HG03064 (cell line): ENCODE results near the gene HERPUD2.
"Not testable (repeated sequence)": the region's sequence is repeated elsewhere in the genome, so short reads cannot be mapped to it uniquely, and the experiment has no call there.

Experiments used
- ATAC-seq: cut with Tn5 transposase; IDR thresholded peaks from one replicate; pipeline ENCODE4 v1.9.1; 2021; ENCODE audit warnings: low read depth; ENCODE audit not compliant: unreplicated experiment

HERPUD2 gene

DNA sequence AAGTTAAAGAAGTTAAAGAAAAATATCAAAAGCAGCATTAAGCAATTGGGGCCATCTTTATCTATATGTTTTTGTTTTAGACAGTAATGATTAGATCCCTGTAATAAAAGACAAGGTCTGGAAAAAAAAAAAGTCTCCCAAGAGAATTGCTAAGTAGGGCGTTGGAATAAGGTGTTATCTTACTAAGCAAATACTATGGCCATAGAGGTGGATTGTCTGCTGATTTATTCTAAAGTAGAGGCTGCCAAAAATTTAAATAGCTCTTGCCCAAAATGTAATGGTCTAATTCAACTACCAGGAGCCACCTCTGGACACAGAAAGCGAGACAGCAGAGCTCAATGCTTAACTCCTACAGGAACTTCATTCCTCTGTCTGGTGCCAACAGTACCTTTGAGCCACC is 71.6 kb downstream of the HERPUD2 start:
- ATAC-seq: no peak

DNA sequence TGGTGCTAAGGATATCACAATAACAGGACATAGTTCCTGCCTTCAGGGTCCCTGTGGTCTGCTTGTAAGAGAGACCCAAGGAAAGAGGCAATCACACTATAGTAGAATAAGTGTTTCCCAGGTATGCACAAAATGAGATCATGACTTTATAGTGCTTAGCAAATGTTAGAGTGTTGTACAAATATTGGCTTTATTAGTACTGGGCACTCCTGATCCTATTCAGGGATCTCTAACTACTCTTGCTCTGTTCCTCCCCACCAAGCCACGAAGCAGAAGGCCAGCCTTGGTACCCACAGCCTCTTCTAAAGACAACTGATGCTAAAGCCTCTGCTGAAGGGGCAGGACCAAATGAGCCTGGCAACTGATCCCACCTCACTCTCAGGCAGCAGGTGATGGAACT is 75.1 kb downstream of the HERPUD2 start:
- ATAC-seq: no peak

DNA sequence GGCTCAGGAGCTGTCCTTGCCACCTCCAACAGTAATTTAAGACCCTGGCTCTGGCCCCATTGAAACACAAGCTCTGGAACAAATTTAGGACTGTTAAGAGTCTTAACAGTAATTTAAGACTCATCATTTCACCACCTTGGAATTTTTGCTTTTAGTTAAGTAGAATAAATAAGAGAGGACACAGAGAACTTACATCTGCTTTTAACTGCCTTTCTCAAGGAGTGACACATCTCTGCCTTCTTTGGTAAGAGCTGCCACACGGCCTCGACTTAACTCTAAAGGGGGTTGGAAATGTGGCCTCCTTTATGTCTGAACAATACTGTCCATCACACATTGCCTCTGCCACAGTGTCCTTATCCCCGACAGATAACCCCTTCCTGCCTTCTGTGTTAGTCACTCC is 77.9 kb downstream of the HERPUD2 start:
- ATAC-seq: no peak

DNA sequence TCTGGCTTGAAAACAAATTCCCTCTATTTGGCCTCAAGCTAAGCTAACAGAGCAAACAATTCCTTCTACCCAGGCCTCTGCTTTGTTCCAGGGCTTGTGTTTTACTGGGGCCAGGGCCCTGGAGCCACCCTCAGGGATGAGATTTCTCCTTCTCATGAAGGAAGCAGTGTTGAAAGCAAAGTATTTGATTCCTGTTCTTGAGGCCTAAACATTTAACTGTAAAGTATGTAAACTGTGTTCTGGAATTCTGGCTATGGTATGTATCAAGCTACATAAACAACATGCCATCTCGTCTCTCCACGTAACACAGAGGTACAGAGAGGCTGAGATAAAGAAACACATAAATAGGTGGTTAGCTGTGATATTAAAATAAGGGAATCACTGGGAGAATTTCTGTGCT is 81.8 kb downstream of the HERPUD2 start:
- ATAC-seq: no peak

DNA sequence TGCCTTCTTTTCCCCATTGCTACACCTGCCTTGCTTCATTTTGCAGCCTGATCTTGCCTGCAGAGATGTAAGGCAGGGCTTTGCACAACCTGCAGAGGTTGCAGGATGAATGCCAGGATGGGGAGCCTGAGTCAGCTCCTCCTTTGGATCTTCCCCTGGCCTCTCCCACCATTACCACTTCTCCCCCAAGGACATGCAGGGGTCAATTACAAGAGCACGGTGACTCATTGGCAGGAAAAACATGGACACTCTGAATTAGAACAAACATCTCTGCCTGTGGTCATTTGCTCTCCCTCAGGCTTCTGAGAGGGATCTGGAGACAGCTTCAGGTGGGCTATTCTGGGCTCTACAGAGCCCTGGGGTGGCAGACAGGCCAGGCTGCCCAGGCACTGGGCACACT is 89.2 kb downstream of the HERPUD2 start:
- no peak for ATAC-seq

DNA sequence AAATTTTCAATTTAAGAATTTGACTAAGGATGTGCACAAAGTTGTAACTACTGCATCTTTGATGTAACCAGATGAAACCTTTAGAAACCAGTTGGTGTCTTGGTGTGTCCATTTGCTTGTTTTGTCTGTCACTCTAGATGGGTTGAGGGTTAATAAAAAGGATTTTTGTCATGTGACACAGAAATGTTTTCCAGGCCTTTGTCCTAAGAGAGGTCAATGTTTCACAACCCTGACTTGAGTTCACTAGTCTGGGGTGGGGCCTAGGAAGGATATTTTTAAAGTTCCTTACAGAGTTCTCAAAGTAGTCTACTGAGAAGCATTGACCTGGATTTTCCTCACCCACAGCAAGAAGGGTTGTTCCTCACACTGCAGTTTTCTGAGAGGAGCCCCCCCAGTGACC is 90.3 kb downstream of the HERPUD2 start:
- ATAC-seq: no peak

DNA sequence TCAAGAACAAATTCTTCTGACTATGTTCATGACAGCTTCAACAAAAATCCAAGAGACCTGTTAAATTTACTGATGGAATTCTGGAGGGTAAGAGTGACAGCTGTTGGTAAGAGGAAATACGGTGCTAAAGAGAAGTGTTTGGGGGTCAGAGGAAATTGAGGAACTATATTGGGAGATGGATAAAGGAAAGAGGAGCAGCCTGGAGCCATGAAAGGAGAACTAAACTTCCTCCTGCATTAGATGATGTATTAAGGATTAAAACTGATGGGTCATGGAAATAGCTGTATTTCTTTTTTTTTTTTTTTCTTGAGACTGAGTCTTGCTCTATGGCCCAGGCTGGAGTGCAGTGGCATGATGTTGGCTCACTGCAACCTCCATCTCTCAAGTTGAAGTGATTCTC is 95.3 kb downstream of the HERPUD2 start:
- no peak for ATAC-seq

DNA sequence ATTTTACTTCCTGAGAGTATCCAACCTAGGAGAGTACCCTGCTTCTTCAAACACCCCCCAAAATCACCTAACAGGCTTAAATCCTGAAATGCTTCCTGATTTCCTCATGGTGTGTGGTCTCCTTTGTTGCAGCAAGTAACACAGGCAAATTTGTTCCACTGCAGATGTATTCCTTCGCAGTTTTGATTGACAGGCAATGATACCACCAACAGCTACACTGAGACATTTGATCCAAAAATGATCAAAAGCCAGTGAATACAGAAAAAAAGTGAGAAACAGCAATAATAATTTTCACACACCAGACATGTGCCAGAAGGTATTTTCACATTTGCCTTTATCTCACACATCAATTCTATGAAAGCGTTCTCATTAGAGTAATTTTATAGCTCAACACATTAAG is 95.9 kb downstream of the HERPUD2 start:
- ATAC-seq: no peak

DNA sequence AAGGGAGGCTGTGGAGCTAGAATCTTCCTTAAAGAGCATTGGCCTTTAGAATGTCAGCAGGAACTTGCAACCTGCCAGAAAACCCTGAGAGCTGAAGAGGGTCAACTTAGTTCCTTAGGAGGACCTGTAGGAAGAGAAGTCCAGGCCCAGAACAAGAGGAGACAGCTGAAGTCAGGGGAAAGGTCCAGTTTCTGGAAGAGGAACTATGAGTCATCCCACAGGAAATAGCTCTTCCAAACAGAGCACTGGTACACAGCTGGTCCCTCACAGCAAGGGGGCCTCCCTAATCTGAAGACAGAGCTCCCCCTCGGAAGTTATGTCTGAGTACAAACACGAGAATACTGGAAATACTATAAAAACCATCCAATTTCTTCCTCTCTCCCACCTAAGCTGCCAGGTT is 98.9 kb downstream of the HERPUD2 start:
- ATAC-seq: no peak

DNA sequence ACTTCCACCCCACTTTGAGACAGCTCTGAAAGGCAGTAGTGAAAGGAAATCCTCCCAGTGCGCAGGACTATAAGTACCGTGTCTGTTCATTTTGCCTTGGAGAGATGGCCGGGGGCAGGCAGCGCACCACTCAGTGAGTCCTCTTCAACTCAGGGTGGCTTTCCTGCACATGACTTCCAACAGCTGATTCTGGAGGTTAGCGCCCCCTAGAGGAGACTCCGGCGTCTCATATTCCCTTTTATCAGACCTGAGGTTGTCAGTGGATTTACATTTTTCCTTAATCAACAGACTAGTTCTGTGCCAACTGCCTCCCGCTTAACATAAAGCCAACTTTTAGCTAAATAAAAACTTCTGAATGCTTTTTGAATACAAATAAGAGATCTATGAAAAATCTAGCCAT is 101.0 kb downstream of the HERPUD2 start:
- ATAC-seq: no peak

DNA sequence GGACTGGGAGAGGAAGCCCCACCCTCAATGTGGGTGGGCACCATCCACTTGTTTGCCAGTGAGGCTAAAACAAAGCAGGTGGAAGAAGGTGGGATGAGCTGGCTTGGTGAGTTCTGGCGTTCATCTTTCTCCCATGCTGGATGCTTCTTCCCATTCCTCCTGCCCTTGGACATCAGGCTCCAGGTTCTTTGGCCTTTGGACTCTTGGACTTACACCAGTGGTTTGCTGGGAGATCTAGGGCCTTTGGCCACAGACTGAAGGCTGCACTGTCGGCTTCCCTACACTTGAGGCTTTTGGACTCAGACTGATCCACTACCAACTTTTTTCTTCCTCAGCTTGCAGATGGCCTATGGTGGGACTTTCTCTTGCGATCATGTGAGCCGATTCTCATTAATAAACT is 106.3 kb downstream of the HERPUD2 start:
- no peak for ATAC-seq

DNA sequence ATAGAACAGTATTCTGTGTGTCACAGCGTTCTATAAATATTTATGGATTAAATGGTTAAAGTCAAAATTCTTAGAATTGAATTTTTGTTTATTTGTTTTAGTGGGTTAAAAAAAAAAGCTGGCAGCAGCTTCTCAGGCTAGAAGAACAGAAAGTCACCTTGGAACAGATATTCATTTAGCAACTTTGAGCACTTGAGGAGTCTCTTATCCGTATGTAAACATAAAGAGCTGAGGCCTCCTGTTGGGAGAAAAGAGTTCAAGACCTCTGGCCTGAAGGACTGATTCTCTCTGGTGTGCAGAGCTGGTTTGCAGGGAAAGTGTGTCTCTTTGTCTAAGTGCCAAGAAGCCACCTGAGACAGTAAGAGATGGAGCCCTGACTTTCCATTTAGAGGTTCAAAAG is 109.9 kb downstream of the HERPUD2 start:
- ATAC-seq: no peak

DNA sequence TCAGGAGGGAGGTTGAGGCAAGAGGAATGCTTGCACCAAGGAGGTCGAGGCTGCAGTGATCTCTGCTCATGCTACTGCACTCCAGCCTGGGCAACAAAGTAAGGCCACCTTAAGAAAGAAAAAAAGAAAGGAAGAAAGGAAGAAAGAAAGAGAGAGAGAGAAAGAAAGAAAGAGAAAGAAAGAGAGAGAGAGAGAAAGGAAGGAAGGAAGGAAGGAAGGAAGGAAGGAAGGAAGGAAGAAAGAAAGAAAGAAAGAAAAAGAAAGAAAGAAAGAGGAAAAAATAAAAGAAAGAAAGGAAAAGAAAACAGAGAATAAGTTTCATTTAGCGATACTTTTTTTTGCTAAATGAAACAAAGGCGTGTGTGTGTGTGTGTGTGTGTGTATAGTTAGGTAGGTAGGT is 110.4 kb downstream of the HERPUD2 start:
- not testable (repeated sequence) for ATAC-seq
